CD4-positive, alpha-beta T cell treated with Interleukin-12 subunit alpha and Interleukin-12 subunit beta, for 1 hour (primary cell): ENCODE data around the gene MPRIP.
"Not testable (repeated sequence)": the region's sequence is repeated elsewhere in the genome, so short reads cannot be mapped to it uniquely, and the experiment has no call there.

Experiments
- DNase-seq: peaks from one replicate; pipeline ENCODE4 v3.0.0-alpha.2; 2020

MPRIP gene

GRCh38 chr17:17191961-17192381, 149.7 kb downstream of the MPRIP start:
- DNase-seq: no peak

DNA sequence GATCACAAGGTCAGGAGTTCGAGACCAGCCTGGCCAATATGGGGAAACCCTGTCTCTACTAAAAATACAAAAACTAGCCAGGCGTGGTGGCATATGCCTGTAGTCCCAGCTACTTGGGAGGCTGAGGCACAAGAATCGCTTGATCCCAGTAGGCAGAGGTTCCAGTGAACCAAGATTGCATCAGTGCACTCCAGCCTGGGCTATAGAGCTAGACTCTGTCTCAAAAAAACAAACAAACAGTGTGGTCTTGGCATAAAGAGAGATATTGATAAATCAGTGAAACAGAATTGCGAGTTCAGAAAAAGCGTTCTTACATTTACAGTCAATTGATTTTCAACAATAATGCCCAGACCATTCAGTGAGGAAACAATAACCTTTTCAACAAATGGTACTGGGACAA, 153.2 kb downstream of the MPRIP start:
- DNase-seq: not testable (repeated sequence)

- no peak for DNase-seq
These were observed 154.5 kb downstream of the MPRIP start for GRCh38 chr17:17196776-17197175.

GRCh38 chr17:17198281-17198680, 156.0 kb downstream of the MPRIP start:
- no peak for DNase-seq

DNA sequence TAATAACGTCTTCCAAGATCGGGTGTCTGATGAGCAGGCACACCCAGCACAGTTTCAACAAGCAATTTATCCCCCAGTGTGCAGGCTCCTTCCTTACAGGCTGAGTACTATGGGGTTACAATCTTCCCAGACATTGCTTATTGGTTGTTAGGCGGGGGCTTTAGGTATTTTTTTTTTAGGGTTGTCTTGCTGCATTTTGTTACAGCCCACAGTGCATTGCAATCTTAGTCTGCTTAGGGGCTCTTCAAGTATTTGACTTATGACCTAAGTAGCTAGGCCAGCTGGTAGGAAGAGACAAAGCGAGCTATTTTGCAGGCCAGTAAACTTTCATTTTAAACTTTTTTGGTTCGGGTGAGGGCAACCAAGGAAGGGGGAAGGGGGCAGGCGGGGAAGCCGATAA, 158.1 kb downstream of the MPRIP start:
- DNase-seq: no peak

DNA sequence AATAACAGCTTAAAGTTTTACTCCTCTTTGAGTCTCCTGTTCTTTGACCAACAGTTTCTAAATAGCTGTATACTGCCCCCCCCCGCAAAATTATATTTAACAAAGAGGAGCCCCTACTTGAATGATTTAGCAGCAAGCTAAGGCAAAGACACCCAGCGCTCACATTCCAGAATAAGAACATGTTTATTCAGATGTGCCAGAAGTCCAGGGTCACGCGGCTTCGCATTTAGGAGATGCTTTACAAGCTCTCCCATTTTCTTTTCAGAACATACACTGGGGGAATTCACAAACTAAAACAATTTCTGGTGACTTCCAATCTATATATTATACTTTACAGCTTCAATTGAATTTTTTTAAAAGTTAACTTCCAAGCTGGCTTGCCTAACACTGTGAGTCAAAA, 158.6 kb downstream of the MPRIP start:
- no peak for DNase-seq

DNA sequence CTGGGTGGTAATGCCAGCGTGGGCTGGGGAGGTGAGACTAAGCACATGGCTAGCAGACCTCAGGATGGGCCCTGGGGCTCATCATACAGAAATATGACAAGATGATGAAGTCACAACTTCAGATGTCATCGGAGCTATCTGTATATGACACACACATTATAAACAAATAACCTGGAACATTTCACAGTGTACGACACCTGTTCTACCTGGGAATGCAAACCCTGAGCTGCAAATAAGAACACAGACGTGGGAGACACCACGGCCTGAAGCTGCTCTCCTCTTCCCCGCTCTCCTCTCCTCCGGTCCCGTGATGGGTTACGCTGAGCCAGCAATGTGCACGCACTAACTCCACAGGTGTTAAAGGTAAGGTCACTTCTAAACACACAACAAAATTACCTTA, 159.0 kb downstream of the MPRIP start:
- DNase-seq: no peak

GRCh38 chr17:17201907-17202306, 159.7 kb downstream of the MPRIP start:
- no peak for DNase-seq

- no peak for DNase-seq
These were observed 161.0 kb downstream of the MPRIP start for GRCh38 chr17:17203173-17203730.

DNA sequence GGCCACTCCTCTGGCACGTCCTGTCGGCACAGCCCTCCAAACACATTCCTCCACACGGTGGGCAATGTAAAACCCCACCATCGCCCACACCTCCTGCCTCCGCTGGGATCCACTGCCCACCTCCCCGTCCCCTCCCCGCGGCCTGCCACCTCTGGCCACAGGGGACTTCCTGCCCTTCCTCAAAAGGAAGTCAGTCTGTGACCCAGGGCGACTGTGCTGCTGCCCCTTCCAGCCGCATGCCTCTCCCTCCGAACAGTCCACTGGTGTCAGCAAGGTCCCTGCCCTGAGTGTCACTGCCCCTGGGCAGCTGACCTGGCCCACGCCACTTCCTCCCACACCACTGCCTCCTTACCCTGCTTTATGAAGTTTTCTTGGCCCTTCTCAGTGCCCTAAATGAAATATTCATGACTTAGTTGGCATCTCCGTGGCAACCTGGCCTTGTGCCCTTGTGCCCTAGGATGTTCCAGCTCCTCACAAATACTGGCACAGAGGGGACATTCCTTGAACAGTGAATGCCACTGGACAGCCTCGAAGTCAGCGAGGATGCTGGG, 161.9 kb downstream of the MPRIP start:
- no peak for DNase-seq

DNA sequence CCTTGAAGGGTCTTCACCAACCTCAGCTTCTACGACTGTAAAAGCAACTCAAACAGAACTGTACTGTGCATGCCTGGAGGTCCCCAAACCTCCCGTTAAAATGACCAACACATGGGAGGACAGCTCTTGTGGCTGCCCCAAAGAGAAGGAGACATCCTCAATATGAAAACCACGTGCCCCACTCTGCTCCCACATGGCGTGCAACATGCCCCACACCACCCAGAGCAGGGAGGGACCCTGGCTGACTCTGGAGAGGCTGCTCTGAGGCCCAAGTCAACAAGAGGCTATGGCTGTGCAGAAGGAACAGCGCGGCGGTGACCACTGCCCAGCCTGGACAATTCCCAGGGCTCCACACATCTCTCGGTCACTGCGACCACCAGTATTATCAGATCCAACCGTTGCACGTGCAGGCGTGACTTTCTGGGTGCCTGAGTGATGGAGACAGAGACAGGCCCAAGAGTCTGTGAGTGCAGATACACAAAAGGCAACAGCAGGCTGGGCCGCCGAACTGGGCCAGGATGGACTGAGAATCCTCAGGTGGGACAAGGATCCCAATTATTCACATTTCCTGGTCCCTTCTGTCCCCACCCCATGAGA, 162.5 kb downstream of the MPRIP start:
- no peak for DNase-seq

DNA sequence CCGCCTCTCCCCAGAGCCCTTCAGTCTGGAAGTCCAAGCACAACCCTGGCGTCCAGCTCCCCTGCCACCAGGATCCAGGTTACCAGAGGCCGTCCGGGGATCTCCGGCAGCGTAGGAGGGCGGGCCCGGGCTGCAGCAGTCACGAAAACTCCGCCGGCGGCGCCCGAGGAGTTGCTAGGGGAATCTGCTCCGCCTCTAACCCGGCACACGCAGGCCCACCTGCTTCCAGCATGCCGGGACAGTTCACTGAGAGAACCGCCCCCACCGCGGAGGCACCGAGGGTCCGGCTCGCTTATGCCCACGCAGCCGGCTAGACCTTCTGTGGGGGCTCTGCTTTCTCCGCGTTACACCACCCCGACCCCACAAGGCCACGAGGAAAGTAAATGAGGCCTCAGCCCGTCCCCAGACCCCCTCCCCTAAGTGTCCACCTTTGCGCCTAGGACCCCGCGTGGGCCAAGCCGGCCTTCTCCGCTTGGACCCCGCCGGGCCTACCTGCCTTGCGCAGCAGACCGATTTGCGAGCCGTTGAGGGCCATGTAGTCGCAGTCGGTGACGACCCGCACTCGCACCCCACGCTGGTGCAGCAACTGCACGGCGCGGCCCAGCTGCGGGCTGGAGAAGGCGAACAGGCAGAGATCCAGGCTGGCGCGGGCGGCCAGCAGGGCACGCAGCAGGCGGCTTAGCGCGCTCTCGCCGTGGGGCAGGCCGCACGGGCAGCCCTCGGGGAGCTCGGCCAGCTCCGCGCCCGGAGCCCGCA, 163.3 kb downstream of the MPRIP start:
- peak; percentile 54 for DNase-seq

- DNase-seq: peak; percentile 93
These were observed 164.1 kb downstream of the MPRIP start, which contains the start of gene PLD6 for GRCh38 chr17:17206124-17206912. TSS of gene PLD6 (minus strand) at chr17:17206333. CDS start at chr17:17206286, 47 bp downstream.

- no peak for DNase-seq
These were observed 164.7 kb downstream of the MPRIP start for GRCh38 chr17:17206913-17207335.

GRCh38 chr17:17207998-17208397, 165.7 kb downstream of the MPRIP start:
- DNase-seq: no peak

DNA sequence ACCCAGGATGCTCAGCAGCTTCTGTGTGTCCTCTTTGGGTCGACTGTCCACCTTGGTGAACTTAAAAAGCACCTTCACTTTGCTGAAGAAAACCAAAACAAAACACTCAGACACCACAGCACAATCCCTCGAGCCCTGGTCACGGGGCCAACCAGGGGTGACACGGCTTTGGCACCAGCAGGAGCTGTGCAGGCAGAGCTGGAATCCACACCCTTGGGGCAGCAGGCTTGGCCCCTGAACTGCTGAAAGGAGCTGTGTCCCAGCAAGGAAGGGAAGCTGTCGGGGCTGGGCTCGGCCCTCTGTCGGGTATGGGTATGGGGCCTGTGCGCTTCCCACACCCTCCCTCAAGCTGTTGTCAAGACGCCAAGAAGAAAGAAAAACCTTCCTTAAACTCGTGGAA, 171.5 kb downstream of the MPRIP start:
- DNase-seq: no peak

DNA sequence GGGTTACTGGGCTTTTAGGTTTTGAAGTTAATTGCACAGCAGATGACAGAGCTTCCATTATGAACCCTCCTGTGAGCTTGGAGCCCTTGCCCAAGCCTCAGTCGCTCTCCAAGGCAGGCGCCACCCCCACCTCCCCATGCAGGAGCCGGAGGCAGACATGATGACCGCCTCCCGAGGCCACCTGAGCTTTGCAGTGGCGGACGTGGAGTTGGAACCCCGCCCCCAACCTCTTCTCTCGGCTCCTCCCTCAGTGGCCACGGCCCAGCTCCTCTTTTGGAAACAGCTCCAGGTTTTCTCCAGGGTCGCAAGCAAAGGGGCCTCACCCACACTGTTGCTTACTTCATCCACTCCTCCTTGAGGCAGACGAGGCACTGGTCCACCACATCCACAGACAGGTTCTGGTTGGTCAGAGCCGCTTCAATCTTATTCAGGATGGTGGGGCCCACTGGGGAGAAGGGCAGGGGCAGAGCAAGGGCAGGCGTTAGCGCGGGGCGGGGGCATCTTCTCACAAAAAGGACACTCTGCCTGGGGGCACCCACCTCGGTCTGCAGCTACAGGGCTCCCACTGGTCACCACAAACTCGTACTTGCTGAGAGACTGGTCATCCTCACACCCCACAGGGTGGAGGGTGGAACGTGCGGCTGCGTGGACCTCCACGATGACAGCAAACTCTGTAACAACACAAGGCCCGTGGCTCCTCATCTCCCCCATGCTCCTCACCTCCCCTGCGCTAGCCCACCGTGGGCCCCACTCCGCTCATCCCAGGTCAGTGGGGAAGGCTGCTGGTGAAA, 172.6 kb downstream of the MPRIP start:
- no peak for DNase-seq

GRCh38 chr17:17215575-17215974, 173.3 kb downstream of the MPRIP start:
- no peak for DNase-seq

DNA sequence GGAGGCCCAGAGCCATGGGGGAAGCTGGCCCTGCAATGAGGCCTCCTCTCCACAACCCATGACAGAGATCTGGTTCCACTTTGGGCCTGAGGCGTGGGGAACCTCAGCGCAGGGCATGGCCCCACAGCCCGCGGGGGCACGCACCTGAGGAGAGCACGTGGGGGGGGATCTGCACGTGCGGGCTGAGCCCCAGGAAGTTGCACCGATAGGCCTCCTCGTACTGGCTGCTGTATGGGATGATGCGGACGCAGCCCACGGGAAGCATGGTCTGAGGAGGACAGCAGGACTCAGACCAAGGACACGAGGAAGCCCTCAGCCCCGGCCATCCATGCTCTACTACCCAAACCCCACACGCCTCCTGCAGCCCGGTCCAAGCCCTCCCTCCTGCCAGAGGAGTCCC, 174.0 kb downstream of the MPRIP start:
- no peak for DNase-seq

- DNase-seq: no peak
These were observed 174.5 kb downstream of the MPRIP start for GRCh38 chr17:17216776-17217175.

GRCh38 chr17:17217995-17218394, 175.7 kb downstream of the MPRIP start:
- no peak for DNase-seq

DNA sequence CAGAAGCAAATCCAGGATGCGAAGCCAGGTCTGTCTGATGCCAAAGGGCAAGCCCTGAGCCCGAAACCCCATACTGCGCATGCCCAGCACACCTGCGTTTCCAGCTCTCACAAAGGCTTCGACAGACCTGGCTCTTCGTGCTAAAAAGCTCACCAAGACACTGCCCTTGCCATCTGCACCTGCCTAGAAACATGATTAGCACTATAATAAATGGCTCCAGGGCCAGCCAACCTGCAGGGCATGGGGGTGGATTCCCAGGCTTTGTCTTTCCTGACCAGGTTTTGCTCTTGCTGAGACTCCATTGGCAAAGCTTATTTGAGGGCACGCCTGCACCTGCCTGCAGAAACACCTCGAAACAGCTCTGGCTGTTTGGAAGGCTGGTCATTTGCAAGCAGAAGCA, 178.3 kb downstream of the MPRIP start:
- no peak for DNase-seq
